GM23338 (cell line): ENCODE data around the gene CPB1. TPM values are rescaled to one million over a fixed set of nuclear protein-coding genes. Genes with fewer than 3 reads are reported as not detected.

Source experiments
- ATAC-seq: fragments of 200-7000 bp; cut with Tn5 transposase; 3 replicates; pipeline ENCODE4 v1.9.1; 2020
- DNase-seq: peaks from one replicate; pipeline ENCODE4 v3.0.0-alpha.2; 2015; ENCODE audit warnings: low spot score
- H2AFZ ChIP-seq: fragments of 200-600 bp; sonication (generic); 2 replicates; pipeline ENCODE4 v1.8.0; 2016; ENCODE audit warnings: antibody characterized with exemption, mild to moderate bottlenecking, moderate library complexity
- H3F3A ChIP-seq: fragments of 200-600 bp; sonication (generic); replicated peaks from 2 replicates; pipeline ENCODE4 v1.8.0; 2017; ENCODE audit warnings: antibody characterized with exemption, mixed run types, low read depth
- H3K27ac ChIP-seq: fragments of 200-600 bp; sonication (generic); 2 replicates; pipeline ENCODE4 v1.6.1; 2016; ENCODE audit warnings: low read depth
- H3K27me3 ChIP-seq: fragments of 200-600 bp; sonication (generic); 2 replicates; pipeline ENCODE4 v1.8.0; 2016; ENCODE audit warnings: mild to moderate bottlenecking, mixed run types, moderate library complexity; ENCODE audit not compliant: insufficient read depth
- H3K36me3 ChIP-seq: fragments of 200-600 bp; sonication (generic); 2 replicates; pipeline ENCODE4 v1.8.0; 2016; ENCODE audit warnings: mild to moderate bottlenecking; ENCODE audit not compliant: insufficient read depth
- H3K4me1 ChIP-seq: fragments of 200-600 bp; sonication (generic); 2 replicates; pipeline ENCODE4 v1.8.0; 2016; ENCODE audit warnings: mild to moderate bottlenecking, moderate library complexity; ENCODE audit not compliant: insufficient read depth
- H3K4me2 ChIP-seq: fragments of 200-600 bp; sonication (generic); 2 replicates; pipeline ENCODE4 v1.7.1; 2017; ENCODE audit warnings: mixed run types
- H3K4me3 ChIP-seq: fragments of 200-600 bp; sonication (generic); 2 replicates; pipeline ENCODE4 v1.6.1; 2016; ENCODE audit warnings: mixed run types
- H3K79me2 ChIP-seq: fragments of 200-600 bp; sonication (generic); replicated peaks from 2 replicates; pipeline ENCODE4 v1.8.0; 2017; ENCODE audit warnings: mild to moderate bottlenecking; ENCODE audit not compliant: insufficient read depth
- H3K9me2 ChIP-seq: fragments of 200-600 bp; sonication (generic); 2 replicates; pipeline ENCODE4 v1.8.0; 2017; ENCODE audit not compliant: insufficient read depth
- H4K20me1 ChIP-seq: fragments of 200-600 bp; sonication (generic); replicated peaks from 2 replicates; pipeline ENCODE4 v1.8.0; 2017; ENCODE audit warnings: mild to moderate bottlenecking; ENCODE audit not compliant: insufficient read depth
- H3K27ac Mint-ChIP-seq: 2 replicates; pipeline ENCODE4 v1.8.0; 2020; ENCODE audit warnings: inconsistent platforms, mild to moderate bottlenecking, moderate library complexity, mixed read lengths
- H3K27me3 Mint-ChIP-seq: 3 replicates; pipeline ENCODE4 v1.8.0; 2022; ENCODE audit warnings: low read depth, mild to moderate bottlenecking, moderate library complexity, mixed read lengths, inconsistent platforms; ENCODE audit not compliant: insufficient read depth, poor library complexity
- H3K36me3 Mint-ChIP-seq: 3 replicates; pipeline ENCODE4 v1.8.0; 2021; ENCODE audit warnings: low read depth, mild to moderate bottlenecking, inconsistent platforms, moderate library complexity, mixed read lengths
- H3K4me1 Mint-ChIP-seq: 3 replicates; pipeline ENCODE4 v1.8.0; 2020; ENCODE audit warnings: mild to moderate bottlenecking, inconsistent platforms, mixed read lengths
- H3K4me3 Mint-ChIP-seq: 3 replicates; pipeline ENCODE4 v1.8.0; 2021; ENCODE audit warnings: moderate library complexity, mild to moderate bottlenecking, inconsistent platforms, mixed read lengths
- H3K9me3 Mint-ChIP-seq: 3 replicates; pipeline ENCODE4 v1.8.0; 2020; ENCODE audit warnings: moderate library complexity, mild to moderate bottlenecking, inconsistent platforms, mixed read lengths
- CREB1 ChIP-seq: fragments of 250-450 bp; sonication (Bioruptor Pico); IDR thresholded peaks from 2 replicates; pipeline ENCODE4 v1.5.0; 2020; ENCODE audit warnings: low read depth, mild to moderate bottlenecking, moderate library complexity
- EZH2phosphoT487 ChIP-seq: fragments of 200-600 bp; sonication (generic); IDR thresholded peaks from one replicate; pipeline ENCODE4 v1.8.1; 2018; ENCODE audit warnings: antibody characterized with exemption; ENCODE audit not compliant: unreplicated experiment
- NANOG ChIP-seq: IDR thresholded peaks from 2 replicates; pipeline ENCODE4 v1.6.1; 2016; ENCODE audit warnings: antibody characterized with exemption, borderline replicate concordance
- ZNF331 ChIP-seq: fragments of 250-450 bp; sonication (Bioruptor Pico); IDR thresholded peaks from 2 replicates; pipeline ENCODE4 v1.5.0; 2020; ENCODE audit warnings: low read depth, mild to moderate bottlenecking, moderate library complexity
- polyA plus RNA-seq: library from polyadenylated mRNA; unstranded; fragments of >200 nt; fragmentation: Nextera tagmentation; extraction: Ambion mirVana; gene quantifications from 2 replicates; pipeline ENCODE4 v1.2.1, GENCODE V29; 2016
- total RNA-seq: library from RNA; depleted of rRNA; stranded (reverse); fragments of >200 nt; shearing (Covaris generic); gene quantifications from 2 replicates; pipeline ENCODE4 v1.2.3, GENCODE V29; 2014
- TF ChIP-seq, protein P1 (sequence below): fragments of 250-450 bp; sonication (Bioruptor Pico); IDR thresholded peaks from 2 replicates; pipeline ENCODE4 v1.5.0; 2020; ENCODE audit warnings: mild to moderate bottlenecking, moderate library complexity
- TF ChIP-seq, protein P2 (sequence below): IDR thresholded peaks from one replicate; pipeline ENCODE4 v1.6.1; 2018; ENCODE audit warnings: antibody characterized with exemption; ENCODE audit not compliant: unreplicated experiment
- TF ChIP-seq, protein P3 (sequence below), 2 experiments: fragments of 200-600 bp in 1 of 2; sonication (generic) in 1 of 2; conservative IDR thresholded peaks; 2 replicates each; pipeline versions ENCODE4 v1.5.1 to v1.6.1; 2016 to 2017; ENCODE audit warnings: antibody characterized with exemption in 2 of 2, low read depth in 2 of 2, mild to moderate bottlenecking in 2 of 2, moderate library complexity in 1 of 2
- TF ChIP-seq, protein P4 (sequence below): IDR thresholded peaks from 2 replicates; pipeline ENCODE4 v1.6.1; 2016; ENCODE audit warnings: antibody characterized with exemption

Gene CPB1
- total and polyA plus RNA-seq, 2 experiments from 2014 or later = not detected

DNA sequence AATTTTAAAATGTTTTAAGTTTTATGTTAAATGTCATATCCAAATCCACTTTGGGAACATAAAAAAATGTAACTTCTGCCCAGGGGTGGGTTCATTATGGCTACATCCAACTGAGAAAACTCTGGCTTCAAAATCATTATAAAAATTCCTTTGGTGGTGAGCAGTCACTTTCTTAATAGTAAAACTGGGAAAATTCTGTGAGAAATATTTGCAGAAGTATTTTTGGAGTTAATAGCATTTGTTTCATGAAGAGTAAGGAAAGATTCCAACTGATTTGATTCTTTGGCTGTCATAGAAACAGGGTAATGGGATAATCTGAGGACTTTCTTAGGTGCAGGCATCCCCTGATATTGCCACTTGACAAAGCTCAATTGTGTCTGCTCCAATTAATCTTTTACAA, 76.3 kb downstream of the CPB1 start (continued):
- TF ChIP-seq, protein P1, sequence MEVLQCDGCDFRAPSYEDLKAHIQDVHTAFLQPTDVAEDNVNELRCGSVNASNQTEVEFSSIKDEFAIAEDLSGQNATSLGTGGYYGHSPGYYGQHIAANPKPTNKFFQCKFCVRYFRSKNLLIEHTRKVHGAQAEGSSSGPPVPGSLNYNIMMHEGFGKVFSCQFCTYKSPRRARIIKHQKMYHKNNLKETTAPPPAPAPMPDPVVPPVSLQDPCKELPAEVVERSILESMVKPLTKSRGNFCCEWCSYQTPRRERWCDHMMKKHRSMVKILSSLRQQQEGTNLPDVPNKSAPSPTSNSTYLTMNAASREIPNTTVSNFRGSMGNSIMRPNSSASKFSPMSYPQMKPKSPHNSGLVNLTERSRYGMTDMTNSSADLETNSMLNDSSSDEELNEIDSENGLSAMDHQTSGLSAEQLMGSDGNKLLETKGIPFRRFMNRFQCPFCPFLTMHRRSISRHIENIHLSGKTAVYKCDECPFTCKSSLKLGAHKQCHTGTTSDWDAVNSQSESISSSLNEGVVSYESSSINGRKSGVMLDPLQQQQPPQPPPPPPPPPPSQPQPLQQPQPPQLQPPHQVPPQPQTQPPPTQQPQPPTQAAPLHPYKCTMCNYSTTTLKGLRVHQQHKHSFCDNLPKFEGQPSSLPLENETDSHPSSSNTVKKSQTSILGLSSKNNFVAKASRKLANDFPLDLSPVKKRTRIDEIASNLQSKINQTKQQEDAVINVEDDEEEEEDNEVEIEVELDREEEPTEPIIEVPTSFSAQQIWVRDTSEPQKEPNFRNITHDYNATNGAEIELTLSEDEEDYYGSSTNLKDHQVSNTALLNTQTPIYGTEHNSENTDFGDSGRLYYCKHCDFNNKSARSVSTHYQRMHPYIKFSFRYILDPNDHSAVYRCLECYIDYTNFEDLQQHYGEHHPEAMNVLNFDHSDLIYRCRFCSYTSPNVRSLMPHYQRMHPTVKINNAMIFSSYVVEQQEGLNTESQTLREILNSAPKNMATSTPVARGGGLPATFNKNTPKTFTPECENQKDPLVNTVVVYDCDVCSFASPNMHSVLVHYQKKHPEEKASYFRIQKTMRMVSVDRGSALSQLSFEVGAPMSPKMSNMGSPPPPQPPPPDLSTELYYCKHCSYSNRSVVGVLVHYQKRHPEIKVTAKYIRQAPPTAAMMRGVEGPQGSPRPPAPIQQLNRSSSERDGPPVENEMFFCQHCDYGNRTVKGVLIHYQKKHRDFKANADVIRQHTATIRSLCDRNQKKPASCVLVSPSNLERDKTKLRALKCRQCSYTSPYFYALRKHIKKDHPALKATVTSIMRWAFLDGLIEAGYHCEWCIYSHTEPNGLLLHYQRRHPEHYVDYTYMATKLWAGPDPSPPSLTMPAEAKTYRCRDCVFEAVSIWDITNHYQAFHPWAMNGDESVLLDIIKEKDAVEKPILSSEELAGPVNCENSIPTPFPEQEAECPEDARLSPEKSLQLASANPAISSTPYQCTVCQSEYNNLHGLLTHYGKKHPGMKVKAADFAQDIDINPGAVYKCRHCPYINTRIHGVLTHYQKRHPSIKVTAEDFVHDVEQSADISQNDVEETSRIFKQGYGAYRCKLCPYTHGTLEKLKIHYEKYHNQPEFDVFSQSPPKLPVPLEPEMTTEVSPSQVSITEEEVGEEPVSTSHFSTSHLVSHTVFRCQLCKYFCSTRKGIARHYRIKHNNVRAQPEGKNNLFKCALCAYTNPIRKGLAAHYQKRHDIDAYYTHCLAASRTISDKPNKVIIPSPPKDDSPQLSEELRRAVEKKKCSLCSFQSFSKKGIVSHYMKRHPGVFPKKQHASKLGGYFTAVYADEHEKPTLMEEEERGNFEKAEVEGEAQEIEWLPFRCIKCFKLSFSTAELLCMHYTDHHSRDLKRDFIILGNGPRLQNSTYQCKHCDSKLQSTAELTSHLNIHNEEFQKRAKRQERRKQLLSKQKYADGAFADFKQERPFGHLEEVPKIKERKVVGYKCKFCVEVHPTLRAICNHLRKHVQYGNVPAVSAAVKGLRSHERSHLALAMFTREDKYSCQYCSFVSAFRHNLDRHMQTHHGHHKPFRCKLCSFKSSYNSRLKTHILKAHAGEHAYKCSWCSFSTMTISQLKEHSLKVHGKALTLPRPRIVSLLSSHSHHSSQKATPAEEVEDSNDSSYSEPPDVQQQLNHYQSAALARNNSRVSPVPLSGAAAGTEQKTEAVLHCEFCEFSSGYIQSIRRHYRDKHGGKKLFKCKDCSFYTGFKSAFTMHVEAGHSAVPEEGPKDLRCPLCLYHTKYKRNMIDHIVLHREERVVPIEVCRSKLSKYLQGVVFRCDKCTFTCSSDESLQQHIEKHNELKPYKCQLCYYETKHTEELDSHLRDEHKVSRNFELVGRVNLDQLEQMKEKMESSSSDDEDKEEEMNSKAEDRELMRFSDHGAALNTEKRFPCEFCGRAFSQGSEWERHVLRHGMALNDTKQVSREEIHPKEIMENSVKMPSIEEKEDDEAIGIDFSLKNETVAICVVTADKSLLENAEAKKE = no peak
- TF ChIP-seq, protein P2, sequence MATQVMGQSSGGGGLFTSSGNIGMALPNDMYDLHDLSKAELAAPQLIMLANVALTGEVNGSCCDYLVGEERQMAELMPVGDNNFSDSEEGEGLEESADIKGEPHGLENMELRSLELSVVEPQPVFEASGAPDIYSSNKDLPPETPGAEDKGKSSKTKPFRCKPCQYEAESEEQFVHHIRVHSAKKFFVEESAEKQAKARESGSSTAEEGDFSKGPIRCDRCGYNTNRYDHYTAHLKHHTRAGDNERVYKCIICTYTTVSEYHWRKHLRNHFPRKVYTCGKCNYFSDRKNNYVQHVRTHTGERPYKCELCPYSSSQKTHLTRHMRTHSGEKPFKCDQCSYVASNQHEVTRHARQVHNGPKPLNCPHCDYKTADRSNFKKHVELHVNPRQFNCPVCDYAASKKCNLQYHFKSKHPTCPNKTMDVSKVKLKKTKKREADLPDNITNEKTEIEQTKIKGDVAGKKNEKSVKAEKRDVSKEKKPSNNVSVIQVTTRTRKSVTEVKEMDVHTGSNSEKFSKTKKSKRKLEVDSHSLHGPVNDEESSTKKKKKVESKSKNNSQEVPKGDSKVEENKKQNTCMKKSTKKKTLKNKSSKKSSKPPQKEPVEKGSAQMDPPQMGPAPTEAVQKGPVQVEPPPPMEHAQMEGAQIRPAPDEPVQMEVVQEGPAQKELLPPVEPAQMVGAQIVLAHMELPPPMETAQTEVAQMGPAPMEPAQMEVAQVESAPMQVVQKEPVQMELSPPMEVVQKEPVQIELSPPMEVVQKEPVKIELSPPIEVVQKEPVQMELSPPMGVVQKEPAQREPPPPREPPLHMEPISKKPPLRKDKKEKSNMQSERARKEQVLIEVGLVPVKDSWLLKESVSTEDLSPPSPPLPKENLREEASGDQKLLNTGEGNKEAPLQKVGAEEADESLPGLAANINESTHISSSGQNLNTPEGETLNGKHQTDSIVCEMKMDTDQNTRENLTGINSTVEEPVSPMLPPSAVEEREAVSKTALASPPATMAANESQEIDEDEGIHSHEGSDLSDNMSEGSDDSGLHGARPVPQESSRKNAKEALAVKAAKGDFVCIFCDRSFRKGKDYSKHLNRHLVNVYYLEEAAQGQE = no peak
- TF ChIP-seq CREB1 (CRISPR knock-in tag) = no peak
- no peak for TF ChIP-seq NANOG

DNA sequence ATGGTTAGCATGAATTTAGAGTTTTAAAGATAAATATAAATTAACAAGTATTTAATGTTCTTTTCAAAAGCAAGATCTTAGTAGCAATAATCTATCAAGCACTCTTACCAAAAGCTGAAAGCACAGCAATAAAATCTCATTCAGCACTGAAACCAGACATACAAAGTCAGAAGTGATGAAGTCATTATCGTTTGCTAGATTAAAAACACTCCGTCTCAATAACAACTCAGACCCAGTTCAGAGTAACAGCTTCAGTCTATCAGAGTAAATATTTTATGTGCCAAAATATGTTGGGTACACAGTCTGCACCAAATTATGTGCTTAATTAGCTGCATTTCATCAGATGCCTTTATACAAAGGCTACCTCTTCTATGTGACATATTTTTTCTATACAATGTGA, 79.1 kb downstream of the CPB1 start:
- Mint-ChIP-seq H3K36me3 (no peaks in the 10 kb centered on the region), H3K4me1 (peaks cover 2% of the 10 kb centered on the region; the same call in 2 of the 3 replicates), H3K27ac (no peak overlapping the region), H3K27me3 (no peaks in the 10 kb centered on the region), H3K4me3 (no peak overlapping the region), H3K9me3 (no peaks in the 10 kb centered on the region)
- H3K4me1 ChIP-seq = no peaks in the 10 kb centered on the region
- no peak overlapping the region for H3K4me2 ChIP-seq
- H3K79me2 ChIP-seq = no peaks in the 10 kb centered on the region
- no peak overlapping the region for H3K4me3 ChIP-seq
- no peaks in the 10 kb centered on the region for H3K27me3 ChIP-seq
- DNase-seq (no peak), ATAC-seq (no peak)
- H3K36me3 ChIP-seq = no peaks in the 10 kb centered on the region
- H3K27ac ChIP-seq = no peak overlapping the region
- no peaks in the 10 kb centered on the region for H3K9me2 ChIP-seq
- no peak overlapping the region for H2AFZ ChIP-seq
- no peaks in the 10 kb centered on the region for H4K20me1 ChIP-seq
- no peaks in the 10 kb centered on the region for H3F3A ChIP-seq
- TF ChIP-seq, protein P3, sequence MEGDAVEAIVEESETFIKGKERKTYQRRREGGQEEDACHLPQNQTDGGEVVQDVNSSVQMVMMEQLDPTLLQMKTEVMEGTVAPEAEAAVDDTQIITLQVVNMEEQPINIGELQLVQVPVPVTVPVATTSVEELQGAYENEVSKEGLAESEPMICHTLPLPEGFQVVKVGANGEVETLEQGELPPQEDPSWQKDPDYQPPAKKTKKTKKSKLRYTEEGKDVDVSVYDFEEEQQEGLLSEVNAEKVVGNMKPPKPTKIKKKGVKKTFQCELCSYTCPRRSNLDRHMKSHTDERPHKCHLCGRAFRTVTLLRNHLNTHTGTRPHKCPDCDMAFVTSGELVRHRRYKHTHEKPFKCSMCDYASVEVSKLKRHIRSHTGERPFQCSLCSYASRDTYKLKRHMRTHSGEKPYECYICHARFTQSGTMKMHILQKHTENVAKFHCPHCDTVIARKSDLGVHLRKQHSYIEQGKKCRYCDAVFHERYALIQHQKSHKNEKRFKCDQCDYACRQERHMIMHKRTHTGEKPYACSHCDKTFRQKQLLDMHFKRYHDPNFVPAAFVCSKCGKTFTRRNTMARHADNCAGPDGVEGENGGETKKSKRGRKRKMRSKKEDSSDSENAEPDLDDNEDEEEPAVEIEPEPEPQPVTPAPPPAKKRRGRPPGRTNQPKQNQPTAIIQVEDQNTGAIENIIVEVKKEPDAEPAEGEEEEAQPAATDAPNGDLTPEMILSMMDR (conservative IDR thresholded peaks at IDR 0.05; ENCODE audit: low read depth in 2 of 2) = no peak
- no peak for TF ChIP-seq EZH2phosphoT487
- no peak for TF ChIP-seq ZNF331 (CRISPR knock-in tag)
- TF ChIP-seq, protein P2 = no peak
- TF ChIP-seq, protein P4, sequence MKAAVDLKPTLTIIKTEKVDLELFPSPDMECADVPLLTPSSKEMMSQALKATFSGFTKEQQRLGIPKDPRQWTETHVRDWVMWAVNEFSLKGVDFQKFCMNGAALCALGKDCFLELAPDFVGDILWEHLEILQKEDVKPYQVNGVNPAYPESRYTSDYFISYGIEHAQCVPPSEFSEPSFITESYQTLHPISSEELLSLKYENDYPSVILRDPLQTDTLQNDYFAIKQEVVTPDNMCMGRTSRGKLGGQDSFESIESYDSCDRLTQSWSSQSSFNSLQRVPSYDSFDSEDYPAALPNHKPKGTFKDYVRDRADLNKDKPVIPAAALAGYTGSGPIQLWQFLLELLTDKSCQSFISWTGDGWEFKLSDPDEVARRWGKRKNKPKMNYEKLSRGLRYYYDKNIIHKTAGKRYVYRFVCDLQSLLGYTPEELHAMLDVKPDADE = no peak
- TF ChIP-seq CREB1 (CRISPR knock-in tag) = no peak
